Ovary (tissue), 9 donors: ENCODE results near the gene DNAI1. TPM values are rescaled to one million over a fixed set of nuclear protein-coding genes. Genes with fewer than 3 reads are reported as not detected.

Source experiments
- DNase-seq, 5 donors: peaks; one replicate each; pipeline ENCODE4 v3.0.0-alpha.2; 2019 to 2020
- H3K27ac ChIP-seq, 2 donors: fragments of 200-600 bp; one replicate each; pipeline versions ENCODE4 v1.5.1 to v1.8.0; 2019 to 2022
- H3K27me3 ChIP-seq: fragments of 200-600 bp; one replicate; pipeline ENCODE4 v1.8.0; 2022
- H3K36me3 ChIP-seq: fragments of 200-600 bp; sonication (generic); one replicate; pipeline ENCODE4 v1.5.1; 2019
- H3K4me1 ChIP-seq: one replicate; pipeline ENCODE4 v1.8.1; 2013; ENCODE audit warnings: mild to moderate bottlenecking, moderate library complexity; ENCODE audit not compliant: insufficient read depth
- H3K4me3 ChIP-seq: fragments of 200-600 bp; sonication (generic); one replicate; pipeline ENCODE4 v1.5.1; 2017
- H3K9me3 ChIP-seq, 2 donors: fragments of 200-600 bp in 1 of 2; sonication (generic) in 1 of 2; one replicate each; pipeline versions ENCODE4 v1.5.1 to v1.8.1; 2013 to 2019; ENCODE audit warnings: mild to moderate bottlenecking in 1 of 2, moderate library complexity in 1 of 2
- CTCF ChIP-seq, 3 donors: fragments of 450-650 bp in 2 of 3; fragments of 200-600 bp in 1 of 3; IDR thresholded peaks; one replicate each; pipeline versions ENCODE4 v1.5.1 to v1.8.0; 2016 to 2022; ENCODE audit warnings: antibody characterized with exemption in 3 of 3, mild to moderate bottlenecking in 1 of 3
- EP300 ChIP-seq: sonication (generic); formaldehyde crosslinking; IDR thresholded peaks from one replicate; pipeline ENCODE4 v1.6.1; 2017; ENCODE audit warnings: antibody characterized with exemption
- POLR2A ChIP-seq: fragments of 450-650 bp; IDR thresholded peaks from one replicate; pipeline ENCODE4 v1.6.1; 2017; ENCODE audit warnings: antibody characterized with exemption, mild to moderate bottlenecking, moderate library complexity
- WGBS, 3 donors: extraction: QIAGEN DNeasy Blood & Tissue Kit in 1 of 3; methylation state at CpG; one replicate each; pipeline versions ENCODE4 v1.1.5 to v1.1.7; 2013 to 2017; 5-methylcytosine and 5-hydroxymethylcytosine counted together
- intact Hi-C, 4 donors: fragments of 100-400 bp; cut with DNase I; formaldehyde crosslinking; loops; one replicate each; pipeline versions ENCODE4 v1.11.0 to v1.15.1; 2022 to 2023
- polyA plus RNA-seq, 2 donors: library from polyadenylated mRNA; stranded (reverse); fragments of 200-250 nt in 1 of 2; fragments of 350-450 nt in 1 of 2; fragmentation: Illumina TruSeq in 1 of 2; extraction: RNeasy Lipid Tissue Mini Kit (QIAGEN cat#74804) in 1 of 2; gene quantifications; one replicate each; pipeline ENCODE4 v1.2.3, GENCODE V29; 2013 to 2014
- total RNA-seq, 7 donors: library from RNA; depleted of rRNA in 2 of 7; stranded (reverse); fragments of >200 nt in 2 of 7; fragmentation: NEBNext Ultra II Directional in 3 of 7; extraction: Animal tissue kit (Norgen Biotek cat#: 25700) in 3 of 7; gene quantifications; one replicate each; pipeline versions ENCODE4 v1.1.0 to v1.2.4, GENCODE V29; 2016 to 2023
- donor health status: DM: no; HTN: no; CAD: no; lungs with moderate emphysema.
- donor health status: DM: no; HTN: no; CAD: no.
- donor health status: Bipolar disorder and iron deficiency.
- donor health status: DM: yes; HTN: yes; CAD: no.
- donor health status: DM: no; HTN: no; CAD: no.
- donor health status: DM: yes; HTN: yes; CAD: no.

DNAI1 gene
- total and polyA plus RNA-seq, 9 donors: 0.10 to 26.1 (median 1.9) TPM; not detected in 3

GRCh38 chr9:34536685-34537084, 78.1 kb downstream of the DNAI1 start:
- no peak for DNase-seq
- TF ChIP-seq EP300 (no peak), CTCF (IDR thresholded peaks at IDR 0.05) (no peak), POLR2A (no peak)
- 48 to 52% (median 51%) methylated on average over 7 of the region's 7 CpGs for WGBS, 3 donors
- intact Hi-C loops: no loop called here
- Histone ChIP-seq H3K4me1 (no peaks in the 10 kb centered on the region), H3K4me3 (no peak overlapping the region), H3K27me3 (no peaks in the 10 kb centered on the region), H3K36me3 (no peaks in the 10 kb centered on the region), H3K9me3 (peaks cover 0 to 6% of the 10 kb centered on the region in 2 donors), H3K27ac (no peak overlapping the region)

- Histone ChIP-seq H3K4me3 (no peak overlapping the region), H3K27me3 (no peaks in the 10 kb centered on the region), H3K36me3 (no peaks in the 10 kb centered on the region), H3K4me1 (no peaks in the 10 kb centered on the region), H3K27ac (no peak overlapping the region), H3K9me3 (no peaks in the 10 kb centered on the region)
- DNase-seq: no peak
- intact Hi-C loops: no loop called here
- TF ChIP-seq EP300: no peak
- TF ChIP-seq CTCF (IDR thresholded peaks at IDR 0.05): no peak
- no peak for TF ChIP-seq POLR2A
- 39 to 56% (median 46%) methylated on average over 2 of the region's 2 CpGs for WGBS, 3 donors
These were observed 82.2 kb downstream of the DNAI1 start for GRCh38 chr9:34540827-34541226.

GRCh38 chr9:34541540-34541939, 82.9 kb downstream of the DNAI1 start:
- Histone ChIP-seq H3K4me3 (no peak overlapping the region), H3K36me3 (no peaks in the 10 kb centered on the region), H3K4me1 (no peaks in the 10 kb centered on the region), H3K9me3 (no peaks in the 10 kb centered on the region), H3K27me3 (no peaks in the 10 kb centered on the region), H3K27ac (no peak overlapping the region)
- no peak for DNase-seq
- 65 to 77% (median 70%) methylated on average over 7 of the region's 7 CpGs for WGBS, 3 donors
- TF ChIP-seq POLR2A: no peak
- intact Hi-C loops: no loop called here

- H3K27ac ChIP-seq: no peak overlapping the region
- no peaks in the 10 kb centered on the region for H3K4me1 ChIP-seq
- intact Hi-C loops: no loop called here
- H3K4me3 ChIP-seq: no peak overlapping the region
- TF ChIP-seq CTCF (IDR thresholded peaks at IDR 0.05) (no peak), POLR2A (no peak), EP300 (no peak)
- DNase-seq: no peak
- H3K9me3 ChIP-seq: no peaks in the 10 kb centered on the region
- H3K27me3 ChIP-seq: no peaks in the 10 kb centered on the region
- 51 to 59% (median 54%) methylated on average over 5 of the region's 5 CpGs for WGBS, 3 donors
- no peaks in the 10 kb centered on the region for H3K36me3 ChIP-seq
These were observed 85.4 kb downstream of the DNAI1 start for GRCh38 chr9:34544035-34544434.

GRCh38 chr9:34545497-34545896, 86.9 kb downstream of the DNAI1 start:
- DNase-seq: no peak
- 84 to 85% (median 85%) methylated on average over 6 of the region's 6 CpGs for WGBS, 3 donors
- no peak overlapping the region for H3K4me3 ChIP-seq
- H3K27ac ChIP-seq: no peak overlapping the region
- no peaks in the 10 kb centered on the region for H3K27me3 ChIP-seq
- TF ChIP-seq EP300: no peak
- TF ChIP-seq POLR2A: no peak
- TF ChIP-seq CTCF (IDR thresholded peaks at IDR 0.05): no peak
- no peaks in the 10 kb centered on the region for H3K9me3 ChIP-seq
- H3K36me3 ChIP-seq: no peaks in the 10 kb centered on the region
- no peaks in the 10 kb centered on the region for H3K4me1 ChIP-seq
- intact Hi-C loops: loop anchor here in 1 of 4 donors (5.0 kb wide), 1 partner anchor 47 kb away; no protein-coding TSS in a partner anchor
